ENCODE measurements around the gene COL6A1.

- TF ChIP-seq CTCF (IDR thresholded peaks at IDR 0.05; ENCODE audit: extremely low read depth in 1 of 2, insufficient read depth in 1 of 2, low read depth in 1 of 2, low read length in 2 of 2) (no peak), MYC (IDR thresholded peaks at IDR 0.05; ENCODE audit: low read depth, low read length) (no peak), POLR2A (IDR thresholded peaks at IDR 0.05; ENCODE audit: low read depth, low read length) (no peak)
- TF ChIP-seq, protein P1, sequence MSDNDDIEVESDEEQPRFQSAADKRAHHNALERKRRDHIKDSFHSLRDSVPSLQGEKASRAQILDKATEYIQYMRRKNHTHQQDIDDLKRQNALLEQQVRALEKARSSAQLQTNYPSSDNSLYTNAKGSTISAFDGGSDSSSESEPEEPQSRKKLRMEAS (IDR thresholded peaks at IDR 0.05; ENCODE audit: insufficient read depth, insufficient read length), result no peak
These were observed 13.5 kb downstream of the COL6A1 start for GRCh38 chr21:45994759-45995685.

All from endothelial cell of umbilical vein (primary cell).